Measurements from ENCODE around the gene NF1. TPM values are rescaled to one million over a fixed set of nuclear protein-coding genes. Genes with fewer than 3 reads are reported as not detected.
"Not testable (repeated sequence)": the region's sequence is repeated elsewhere in the genome, so short reads cannot be mapped to it uniquely, and the experiment has no call there.

NF1 gene
- total and polyA plus RNA-seq, 2 of the 13 experiments (the other 11 are each of a cell fraction or from before 2014, with no cell fraction given): 21.5 to 26.5 TPM

GRCh38 chr17:31176143-31176542, 81.4 kb downstream of the NF1 start:
- H3K27ac ChIP-seq (ENCODE audit: extremely low read length, insufficient read depth, low read length); H3K4me1 ChIP-seq (ENCODE audit: insufficient read depth, low read length); H3K27me3 ChIP-seq (ENCODE audit: control insufficient read depth in 1 of 2, insufficient read depth in 2 of 2, low read length in 2 of 2); BruUV-seq (replicated peaks); H3K79me2 ChIP-seq (ENCODE audit: insufficient read depth, low read length); POLR2A ChIA-PET; ATAC-seq; DNase-seq (ENCODE audit: low spot score); intact Hi-C loops (cut with micrococcal nuclease; ENCODE audit: unreplicated experiment); H3K36me3 ChIP-seq (replicated peaks in 1 of 2; ENCODE audit: control insufficient read depth in 1 of 2, insufficient read depth in 2 of 2, low read length in 2 of 2); H3K4me3 ChIP-seq (replicated peaks in 1 of 3; ENCODE audit: insufficient read depth in 1 of 3, low read depth in 2 of 3, low read length in 3 of 3); H2AFZ ChIP-seq (ENCODE audit: low read length); H3K9me3 ChIP-seq (ENCODE audit: low read length); H4K20me1 ChIP-seq (ENCODE audit: insufficient read depth, low read length); CTCF ChIA-PET (ENCODE audit: low intra/inter-chr PET ratio, low total read pairs); H3K4me2 ChIP-seq (ENCODE audit: low read depth, low read length); FAIRE-seq; in situ Hi-C loops (cut with HindIII; ENCODE audit: extremely low pct_ligation_motif_present, low pct_unique_long_range_greater_than_20kb); H3K9ac ChIP-seq (ENCODE audit: insufficient read depth, low read depth, low read length): not testable (repeated sequence)
- 96% methylated on average over 3 of the region's 3 CpGs for WGBS (ENCODE audit: low lambda C conversion rate)

GRCh38 chr17:31178951-31179350, 84.2 kb downstream of the NF1 start:
- intact Hi-C loops (cut with micrococcal nuclease; ENCODE audit: unreplicated experiment): not testable (repeated sequence)

GRCh38 chr17:31195305-31195704, 100.5 kb downstream of the NF1 start:
- H3K9me3 ChIP-seq (ENCODE audit: low read length): no peaks in the 10 kb centered on the region
- WGBS (ENCODE audit: low lambda C conversion rate): 94% methylated on average over 5 of the region's 5 CpGs
- no peak for TF ChIP-seq RARG (CRISPR knock-in tag; IDR thresholded peaks at IDR 0.05; ENCODE audit: low read depth)
- TF ChIP-seq ZFP1 (CRISPR knock-in tag; IDR thresholded peaks at IDR 0.05): no peak
- no peak for TF ChIP-seq ZNF253 (CRISPR knock-in tag; IDR thresholded peaks at IDR 0.05; ENCODE audit: borderline replicate concordance)
- TF ChIP-seq RNF219 (CRISPR knock-in tag; IDR thresholded peaks at IDR 0.05): no peak
- TF ChIP-seq ZNF230 (CRISPR knock-in tag; IDR thresholded peaks at IDR 0.05): no peak
- TF ChIP-seq ZNF569 (CRISPR knock-in tag; IDR thresholded peaks at IDR 0.05; ENCODE audit: borderline replicate concordance): no peak
- TF ChIP-seq MIER3 (CRISPR knock-in tag; IDR thresholded peaks at IDR 0.05; ENCODE audit: borderline replicate concordance): no peak
- TF ChIP-seq SP4 (CRISPR knock-in tag; IDR thresholded peaks at IDR 0.05): no peak
- no peaks in the 10 kb centered on the region for H3K4me1 ChIP-seq (ENCODE audit: insufficient read depth, low read length)
- in situ Hi-C loops (cut with HindIII; ENCODE audit: extremely low pct_ligation_motif_present, low pct_unique_long_range_greater_than_20kb): no loop called here
- H3K27ac ChIP-seq (ENCODE audit: extremely low read length, insufficient read depth, low read length): no peak overlapping the region
- no peaks in the 10 kb centered on the region for H3K27me3 ChIP-seq (ENCODE audit: control insufficient read depth in 1 of 2, insufficient read depth in 2 of 2, low read length in 2 of 2)
- no peak overlapping the region for H3K4me3 ChIP-seq (replicated peaks in 1 of 3; ENCODE audit: insufficient read depth in 1 of 3, low read depth in 2 of 3, low read length in 3 of 3)
- ChIA-PET POLR2A (no interaction called here), CTCF (ENCODE audit: low intra/inter-chr PET ratio, low total read pairs) (no interaction called here)
- intact Hi-C loops (cut with micrococcal nuclease; ENCODE audit: unreplicated experiment): no loop called here
- BruUV-seq (replicated peaks): no TSS peak
- no peaks in the 10 kb centered on the region for H3K79me2 ChIP-seq (ENCODE audit: insufficient read depth, low read length)
- H3K4me2 ChIP-seq (ENCODE audit: low read depth, low read length): no peak overlapping the region
- no peaks in the 10 kb centered on the region for H4K20me1 ChIP-seq (ENCODE audit: insufficient read depth, low read length)
- ATAC-seq (no peak), FAIRE-seq (no peak), DNase-seq (ENCODE audit: low spot score) (no peak)
- no peak overlapping the region for H3K9ac ChIP-seq (ENCODE audit: insufficient read depth, low read depth, low read length)
- no peaks in the 10 kb centered on the region; a peak in 1 of 5 replicates for H3K36me3 ChIP-seq (replicated peaks in 1 of 2; ENCODE audit: control insufficient read depth in 1 of 2, insufficient read depth in 2 of 2, low read length in 2 of 2)
- no peak overlapping the region for H2AFZ ChIP-seq (ENCODE audit: low read length)

More at GRCh38 chr17:31178951-31179350, 84.2 kb downstream of the NF1 start:
- DNase-seq (ENCODE audit: low spot score); POLR2A ChIA-PET; BruUV-seq (replicated peaks); H3K79me2 ChIP-seq (ENCODE audit: insufficient read depth, low read length); H3K27ac ChIP-seq (ENCODE audit: extremely low read length, insufficient read depth, low read length); H3K9me3 ChIP-seq (ENCODE audit: low read length); in situ Hi-C loops (cut with HindIII; ENCODE audit: extremely low pct_ligation_motif_present, low pct_unique_long_range_greater_than_20kb); H3K9ac ChIP-seq (ENCODE audit: insufficient read depth, low read depth, low read length); ATAC-seq; H4K20me1 ChIP-seq (ENCODE audit: insufficient read depth, low read length); CTCF ChIA-PET (ENCODE audit: low intra/inter-chr PET ratio, low total read pairs); H3K27me3 ChIP-seq (ENCODE audit: control insufficient read depth in 1 of 2, insufficient read depth in 2 of 2, low read length in 2 of 2); FAIRE-seq; H3K4me2 ChIP-seq (ENCODE audit: low read depth, low read length); H3K4me3 ChIP-seq (replicated peaks in 1 of 3; ENCODE audit: insufficient read depth in 1 of 3, low read depth in 2 of 3, low read length in 3 of 3); H2AFZ ChIP-seq (ENCODE audit: low read length); H3K4me1 ChIP-seq (ENCODE audit: insufficient read depth, low read length): not testable (repeated sequence)
- H3K36me3 ChIP-seq (replicated peaks in 1 of 2; ENCODE audit: control insufficient read depth in 1 of 2, insufficient read depth in 2 of 2, low read length in 2 of 2): peaks cover 0 to 14% of the 10 kb centered on the region in 2 experiments; a peak in 3 of 5 replicates
- WGBS (ENCODE audit: low lambda C conversion rate): 100% methylated on average over 2 of the region's 2 CpGs
